Measurements from ENCODE around the gene DCDC2.

Gene DCDC2

GRCh38 chr6:24183584-24183983 lies 174.3 kb downstream of the DCDC2 start:
- TF ChIP-seq LEF1 (IDR thresholded peaks at IDR 0.05; ENCODE audit: borderline replicate concordance) = no peak
- no peak for TF ChIP-seq HDGF (IDR thresholded peaks at IDR 0.05; ENCODE audit: borderline replicate concordance)
- no peak for TF ChIP-seq FOXA1 (IDR thresholded peaks at IDR 0.05)
- no peak for TF ChIP-seq PKNOX1 (IDR thresholded peaks at IDR 0.05)
- TF ChIP-seq ZNF384 (IDR thresholded peaks at IDR 0.05) = no peak
- no peak for TF ChIP-seq ELF4 (IDR thresholded peaks at IDR 0.05)
- no peak for TF ChIP-seq ARNT (IDR thresholded peaks at IDR 0.05)
- TF ChIP-seq SP1 (IDR thresholded peaks at IDR 0.05) = no peak
- no peak for TF ChIP-seq FOXM1 (IDR thresholded peaks at IDR 0.05; ENCODE audit: borderline replicate concordance)
- no peak for TF ChIP-seq CTBP1 (IDR thresholded peaks at IDR 0.05; ENCODE audit: borderline replicate concordance)
- no peak for TF ChIP-seq NFRKB (IDR thresholded peaks at IDR 0.05)
- TF ChIP-seq BHLHE40 (IDR thresholded peaks at IDR 0.05; ENCODE audit: borderline replicate concordance) = no peak
- no peak for TF ChIP-seq TARDBP (IDR thresholded peaks at IDR 0.05)
- POLR2A ChIA-PET = no interaction called here
- DNase-seq (ENCODE audit: extremely low spot score) = no peak
- CTCF ChIA-PET = no interaction called here

GRCh38 chr6:24157886-24158285 lies 200.0 kb downstream of the DCDC2 start:
- POLR2A ChIA-PET = no interaction called here

GRCh38 chr6:24154121-24154520 lies 203.7 kb downstream of the DCDC2 start:
- DNase-seq (ENCODE audit: extremely low spot score) = no peak
- ChIA-PET POLR2A (no interaction called here), CTCF (interaction anchor here (0.5 kb wide), 1 partner anchor 164 kb away, joined by 6 read pairs; no protein-coding TSS in a partner anchor)
- no peak for TF ChIP-seq LEF1 (IDR thresholded peaks at IDR 0.05; ENCODE audit: borderline replicate concordance)
- TF ChIP-seq FOXK2 (IDR thresholded peaks at IDR 0.05) = no peak
- TF ChIP-seq CTBP1 (IDR thresholded peaks at IDR 0.05; ENCODE audit: borderline replicate concordance) = no peak
- no peak for TF ChIP-seq BHLHE40 (IDR thresholded peaks at IDR 0.05; ENCODE audit: borderline replicate concordance)
- TF ChIP-seq SP1 (IDR thresholded peaks at IDR 0.05) = no peak
- TF ChIP-seq ARNT (IDR thresholded peaks at IDR 0.05) = no peak

More at GRCh38 chr6:24157886-24158285, 200.0 kb downstream of the DCDC2 start:
- TF ChIP-seq SP1 (IDR thresholded peaks at IDR 0.05) (no peak), FOXM1 (IDR thresholded peaks at IDR 0.05; ENCODE audit: borderline replicate concordance) (no peak), L3MBTL2 (conservative IDR thresholded peaks at IDR 0.05) (no peak), FOXK2 (IDR thresholded peaks at IDR 0.05) (no peak), BHLHE40 (IDR thresholded peaks at IDR 0.05; ENCODE audit: borderline replicate concordance) (no peak), PKNOX1 (IDR thresholded peaks at IDR 0.05) (no peak), HDGF (IDR thresholded peaks at IDR 0.05; ENCODE audit: borderline replicate concordance) (no peak), NFRKB (IDR thresholded peaks at IDR 0.05) (no peak), CTBP1 (IDR thresholded peaks at IDR 0.05; ENCODE audit: borderline replicate concordance) (no peak), ZNF384 (IDR thresholded peaks at IDR 0.05) (no peak), SUZ12 (IDR thresholded peaks at IDR 0.05) (no peak), TARDBP (IDR thresholded peaks at IDR 0.05) (no peak), ELF4 (IDR thresholded peaks at IDR 0.05) (no peak), LEF1 (IDR thresholded peaks at IDR 0.05; ENCODE audit: borderline replicate concordance) (no peak), ARNT (IDR thresholded peaks at IDR 0.05) (no peak), FOXA1 (IDR thresholded peaks at IDR 0.05) (no peak)
- CTCF ChIA-PET = interaction anchor here (0.7 kb wide), 1 partner anchor 119 kb away, joined by 6 read pairs; no protein-coding TSS in a partner anchor
- DNase-seq (ENCODE audit: extremely low spot score) = no peak

GRCh38 chr6:24152014-24152413 lies 205.8 kb downstream of the DCDC2 start:
- ChIA-PET CTCF (no interaction called here), POLR2A (no interaction called here)
- no peak for TF ChIP-seq HDGF (IDR thresholded peaks at IDR 0.05; ENCODE audit: borderline replicate concordance)
- TF ChIP-seq FOXK2 (IDR thresholded peaks at IDR 0.05) = no peak
- no peak for TF ChIP-seq ARNT (IDR thresholded peaks at IDR 0.05)
- no peak for DNase-seq (ENCODE audit: extremely low spot score)

GRCh38 chr6:24149836-24150235 lies 208.0 kb downstream of the DCDC2 start:
- DNase-seq (ENCODE audit: extremely low spot score) = no peak
- CTCF ChIA-PET = no interaction called here
- TF ChIP-seq FOXK2 (IDR thresholded peaks at IDR 0.05) = no peak
- no peak for TF ChIP-seq TARDBP (IDR thresholded peaks at IDR 0.05)
- POLR2A ChIA-PET = no interaction called here

GRCh38 chr6:24149296-24149695 lies 208.6 kb downstream of the DCDC2 start:
- POLR2A ChIA-PET = no interaction called here
- CTCF ChIA-PET = no interaction called here
- DNase-seq (ENCODE audit: extremely low spot score) = no peak
- no peak for TF ChIP-seq TARDBP (IDR thresholded peaks at IDR 0.05)
- TF ChIP-seq ZNF384 (IDR thresholded peaks at IDR 0.05) = no peak

GRCh38 chr6:24148684-24149083 lies 209.2 kb downstream of the DCDC2 start:
- CTCF ChIA-PET = no interaction called here
- no peak for DNase-seq (ENCODE audit: extremely low spot score)
- TF ChIP-seq ARNT (IDR thresholded peaks at IDR 0.05) (no peak), BHLHE40 (IDR thresholded peaks at IDR 0.05; ENCODE audit: borderline replicate concordance) (no peak), FOXA1 (IDR thresholded peaks at IDR 0.05) (no peak), L3MBTL2 (conservative IDR thresholded peaks at IDR 0.05) (no peak), NFRKB (IDR thresholded peaks at IDR 0.05) (no peak), HDGF (IDR thresholded peaks at IDR 0.05; ENCODE audit: borderline replicate concordance) (no peak), TARDBP (IDR thresholded peaks at IDR 0.05) (no peak), LEF1 (IDR thresholded peaks at IDR 0.05; ENCODE audit: borderline replicate concordance) (no peak), SP1 (IDR thresholded peaks at IDR 0.05) (no peak), SUZ12 (IDR thresholded peaks at IDR 0.05) (no peak), CTBP1 (IDR thresholded peaks at IDR 0.05; ENCODE audit: borderline replicate concordance) (no peak), FOXK2 (IDR thresholded peaks at IDR 0.05) (no peak), ZNF384 (IDR thresholded peaks at IDR 0.05) (no peak)
- POLR2A ChIA-PET = no interaction called here

GRCh38 chr6:24148154-24148570 lies 209.7 kb downstream of the DCDC2 start:
- POLR2A ChIA-PET = no interaction called here
- DNase-seq (ENCODE audit: extremely low spot score) = no peak
- CTCF ChIA-PET = no interaction called here
- TF ChIP-seq FOXK2 (IDR thresholded peaks at IDR 0.05) = no peak
- no peak for TF ChIP-seq TARDBP (IDR thresholded peaks at IDR 0.05)
- no peak for TF ChIP-seq CTBP1 (IDR thresholded peaks at IDR 0.05; ENCODE audit: borderline replicate concordance)
- TF ChIP-seq SP1 (IDR thresholded peaks at IDR 0.05) = no peak
- TF ChIP-seq PKNOX1 (IDR thresholded peaks at IDR 0.05) = no peak
- TF ChIP-seq LEF1 (IDR thresholded peaks at IDR 0.05; ENCODE audit: borderline replicate concordance) = no peak
- TF ChIP-seq FOXM1 (IDR thresholded peaks at IDR 0.05; ENCODE audit: borderline replicate concordance) = no peak
- no peak for TF ChIP-seq BHLHE40 (IDR thresholded peaks at IDR 0.05; ENCODE audit: borderline replicate concordance)
- TF ChIP-seq FOXA1 (IDR thresholded peaks at IDR 0.05) = no peak
- TF ChIP-seq ZNF384 (IDR thresholded peaks at IDR 0.05) = no peak
- TF ChIP-seq ELF4 (IDR thresholded peaks at IDR 0.05) = no peak
- TF ChIP-seq ARNT (IDR thresholded peaks at IDR 0.05) = no peak
- no peak for TF ChIP-seq L3MBTL2 (conservative IDR thresholded peaks at IDR 0.05)
- TF ChIP-seq NFRKB (IDR thresholded peaks at IDR 0.05) = no peak
- TF ChIP-seq HDGF (IDR thresholded peaks at IDR 0.05; ENCODE audit: borderline replicate concordance) = no peak
- TF ChIP-seq SUZ12 (IDR thresholded peaks at IDR 0.05) = no peak

Measured in HEK293T (cell line).